ENCODE measurements around the gene SLC5A10.

The SLC5A10 gene

GRCh38 chr17:18959071-18959844 is 7.3 kb downstream of the SLC5A10 start:
- no peak for DNase-seq (ENCODE audit: low read depth)
- TF ChIP-seq CTCF (conservative IDR thresholded peaks at IDR 0.05; ENCODE audit: low read depth, low read length) = no peak
- H3K4me3 ChIP-seq (ENCODE audit: low read length) = no peak overlapping the region

- DNase-seq (ENCODE audit: low read depth) = no peak
- no peak overlapping the region for H3K4me3 ChIP-seq (ENCODE audit: low read length)
- TF ChIP-seq CTCF (conservative IDR thresholded peaks at IDR 0.05; ENCODE audit: low read depth, low read length) = no peak
Measured at GRCh38 chr17:18959845-18960240, 7.9 kb downstream of the SLC5A10 start.

GRCh38 chr17:18960241-18960665 is 8.3 kb downstream of the SLC5A10 start:
- no peak for DNase-seq (ENCODE audit: low read depth)
- H3K4me3 ChIP-seq (ENCODE audit: low read length) = no peak overlapping the region
- no peak for TF ChIP-seq CTCF (conservative IDR thresholded peaks at IDR 0.05; ENCODE audit: low read depth, low read length)

- peak; percentile 87 for TF ChIP-seq CTCF (conservative IDR thresholded peaks at IDR 0.05; ENCODE audit: low read depth, low read length)
- H3K4me3 ChIP-seq (ENCODE audit: low read length) = no peak overlapping the region
- DNase-seq (ENCODE audit: low read depth) = no peak
Measured at GRCh38 chr17:18960803-18961511, 9.0 kb downstream of the SLC5A10 start.

- no peak for DNase-seq (ENCODE audit: low read depth)
- no peak for TF ChIP-seq CTCF (conservative IDR thresholded peaks at IDR 0.05; ENCODE audit: low read depth, low read length)
- no peak overlapping the region for H3K4me3 ChIP-seq (ENCODE audit: low read length)
Measured at GRCh38 chr17:18961634-18962493, 9.9 kb downstream of the SLC5A10 start.

GRCh38 chr17:18962494-18962815 is 10.5 kb downstream of the SLC5A10 start:
- TF ChIP-seq CTCF (conservative IDR thresholded peaks at IDR 0.05; ENCODE audit: low read depth, low read length) = no peak
- H3K4me3 ChIP-seq (ENCODE audit: low read length) = no peak overlapping the region
- DNase-seq (ENCODE audit: low read depth) = no peak

All from retinal pigment epithelial cell (primary cell).